Ovary (tissue), 9 donors: ENCODE results near the gene CALML4. TPM values are rescaled to one million over a fixed set of nuclear protein-coding genes. Genes with fewer than 3 reads are reported as not detected.
A peak's percentile ranks its signal among the peaks of the same experiment; 100 is the strongest.

ENCODE experiments used
- DNase-seq, 5 donors: peaks; one replicate each; pipeline ENCODE4 v3.0.0-alpha.2; 2019 to 2020
- H3K27ac ChIP-seq, 2 donors: fragments of 200-600 bp; one replicate each; pipeline versions ENCODE4 v1.5.1 to v1.8.0; 2019 to 2022
- H3K27me3 ChIP-seq: fragments of 200-600 bp; one replicate; pipeline ENCODE4 v1.8.0; 2022
- H3K36me3 ChIP-seq: fragments of 200-600 bp; sonication (generic); one replicate; pipeline ENCODE4 v1.5.1; 2019
- H3K4me1 ChIP-seq: one replicate; pipeline ENCODE4 v1.8.1; 2013; ENCODE audit warnings: mild to moderate bottlenecking, moderate library complexity; ENCODE audit not compliant: insufficient read depth
- H3K4me3 ChIP-seq: fragments of 200-600 bp; sonication (generic); one replicate; pipeline ENCODE4 v1.5.1; 2017
- H3K9me3 ChIP-seq, 2 donors: fragments of 200-600 bp in 1 of 2; sonication (generic) in 1 of 2; one replicate each; pipeline versions ENCODE4 v1.5.1 to v1.8.1; 2013 to 2019; ENCODE audit warnings: mild to moderate bottlenecking in 1 of 2, moderate library complexity in 1 of 2
- EP300 ChIP-seq: sonication (generic); formaldehyde crosslinking; IDR thresholded peaks from one replicate; pipeline ENCODE4 v1.6.1; 2017; ENCODE audit warnings: antibody characterized with exemption
- POLR2A ChIP-seq: fragments of 450-650 bp; IDR thresholded peaks from one replicate; pipeline ENCODE4 v1.6.1; 2017; ENCODE audit warnings: antibody characterized with exemption, mild to moderate bottlenecking, moderate library complexity
- WGBS, 3 donors: extraction: QIAGEN DNeasy Blood & Tissue Kit in 1 of 3; methylation state at CpG; one replicate each; pipeline versions ENCODE4 v1.1.5 to v1.1.7; 2013 to 2017; 5-methylcytosine and 5-hydroxymethylcytosine counted together
- intact Hi-C, 4 donors: fragments of 100-400 bp; cut with DNase I; formaldehyde crosslinking; loops; one replicate each; pipeline versions ENCODE4 v1.11.0 to v1.15.1; 2022 to 2023
- polyA plus RNA-seq, 2 donors: library from polyadenylated mRNA; stranded (reverse); fragments of 200-250 nt in 1 of 2; fragments of 350-450 nt in 1 of 2; fragmentation: Illumina TruSeq in 1 of 2; extraction: RNeasy Lipid Tissue Mini Kit (QIAGEN cat#74804) in 1 of 2; gene quantifications; one replicate each; pipeline ENCODE4 v1.2.3, GENCODE V29; 2013 to 2014
- total RNA-seq, 7 donors: library from RNA; depleted of rRNA in 2 of 7; stranded (reverse); fragments of >200 nt in 2 of 7; fragmentation: NEBNext Ultra II Directional in 3 of 7; extraction: Animal tissue kit (Norgen Biotek cat#: 25700) in 3 of 7; gene quantifications; one replicate each; pipeline versions ENCODE4 v1.1.0 to v1.2.4, GENCODE V29; 2016 to 2023
- TF ChIP-seq, protein P1 (sequence below), 3 donors: fragments of 450-650 bp in 2 of 3; fragments of 200-600 bp in 1 of 3; IDR thresholded peaks; one replicate each; pipeline versions ENCODE4 v1.5.1 to v1.8.0; 2016 to 2022; ENCODE audit warnings: antibody characterized with exemption in 3 of 3, mild to moderate bottlenecking in 1 of 3
- donor health status: DM: no; HTN: no; CAD: no; lungs with moderate emphysema.
- donor health status: DM: no; HTN: no; CAD: no.
- donor health status: Bipolar disorder and iron deficiency.
- donor health status: DM: yes; HTN: yes; CAD: no.
- donor health status: DM: no; HTN: no; CAD: no.
- donor health status: DM: yes; HTN: yes; CAD: no.

Gene CALML4
- total and polyA plus RNA-seq, 9 donors: 2.5 to 9.5 (median 3.2) TPM

DNA sequence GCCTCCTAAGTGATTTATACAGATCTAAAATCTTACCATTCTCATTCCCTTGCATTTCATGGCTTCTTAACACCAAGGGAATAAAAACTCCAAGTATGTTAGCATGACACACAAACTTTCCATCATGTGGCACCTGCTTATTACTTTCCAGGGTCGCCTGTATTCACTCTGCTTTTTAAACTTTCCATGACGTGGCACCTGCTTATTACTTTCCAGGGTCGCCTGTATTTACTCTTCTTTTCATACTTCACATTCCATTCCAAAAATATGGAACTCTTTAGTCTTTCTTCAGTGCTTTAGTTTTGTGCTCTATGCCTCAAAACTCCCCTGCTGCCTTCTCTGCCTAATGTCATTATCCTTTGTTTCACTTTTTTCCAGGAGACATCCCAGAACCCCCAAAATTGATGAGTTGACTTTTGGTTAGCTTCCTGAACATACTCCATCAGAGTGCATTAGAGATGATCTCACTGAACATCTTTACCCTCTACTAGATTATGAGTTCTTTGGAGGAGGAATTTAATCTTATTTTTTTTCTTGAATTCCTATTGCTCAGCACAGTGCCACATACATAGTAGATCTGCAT, 47.0 kb downstream of the CALML4 start:
- TF ChIP-seq POLR2A (no peak), EP300 (no peak)
- TF ChIP-seq, protein P1, sequence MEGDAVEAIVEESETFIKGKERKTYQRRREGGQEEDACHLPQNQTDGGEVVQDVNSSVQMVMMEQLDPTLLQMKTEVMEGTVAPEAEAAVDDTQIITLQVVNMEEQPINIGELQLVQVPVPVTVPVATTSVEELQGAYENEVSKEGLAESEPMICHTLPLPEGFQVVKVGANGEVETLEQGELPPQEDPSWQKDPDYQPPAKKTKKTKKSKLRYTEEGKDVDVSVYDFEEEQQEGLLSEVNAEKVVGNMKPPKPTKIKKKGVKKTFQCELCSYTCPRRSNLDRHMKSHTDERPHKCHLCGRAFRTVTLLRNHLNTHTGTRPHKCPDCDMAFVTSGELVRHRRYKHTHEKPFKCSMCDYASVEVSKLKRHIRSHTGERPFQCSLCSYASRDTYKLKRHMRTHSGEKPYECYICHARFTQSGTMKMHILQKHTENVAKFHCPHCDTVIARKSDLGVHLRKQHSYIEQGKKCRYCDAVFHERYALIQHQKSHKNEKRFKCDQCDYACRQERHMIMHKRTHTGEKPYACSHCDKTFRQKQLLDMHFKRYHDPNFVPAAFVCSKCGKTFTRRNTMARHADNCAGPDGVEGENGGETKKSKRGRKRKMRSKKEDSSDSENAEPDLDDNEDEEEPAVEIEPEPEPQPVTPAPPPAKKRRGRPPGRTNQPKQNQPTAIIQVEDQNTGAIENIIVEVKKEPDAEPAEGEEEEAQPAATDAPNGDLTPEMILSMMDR (IDR thresholded peaks at IDR 0.05): no peak
- Histone ChIP-seq H3K27ac (no peak overlapping the region), H3K36me3 (no peaks in the 10 kb centered on the region)

DNA sequence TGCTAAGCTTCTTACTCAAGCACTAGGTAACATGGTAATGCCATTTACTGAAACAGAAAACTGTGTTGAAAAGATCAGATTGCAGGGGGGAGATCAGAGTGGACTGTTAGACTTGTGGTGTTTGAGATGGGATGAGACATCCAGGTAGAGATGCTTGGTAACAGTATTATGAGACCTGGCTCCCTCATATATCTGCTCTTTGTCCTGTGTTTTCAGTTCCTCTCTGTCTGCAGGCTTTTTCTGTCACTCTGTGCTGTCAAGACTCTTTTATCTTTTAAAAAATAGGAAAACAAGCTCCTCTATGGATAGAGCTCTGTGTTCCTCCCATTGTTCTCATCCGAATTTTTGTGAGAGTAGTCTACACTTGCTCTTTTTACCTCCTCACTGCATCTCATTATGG, 48.1 kb downstream of the CALML4 start:
- DNase-seq: no peak
- 54 to 62% (median 59%) methylated on average over 1 of the region's 1 CpG for WGBS, 3 donors
- intact Hi-C loops: loop anchor here in 2 of 4 donors (5.0 kb wide), 2 partner anchors 285 to 295 kb away; no protein-coding TSS in a partner anchor
- Histone ChIP-seq H3K9me3 (no peaks in the 10 kb centered on the region), H3K4me1 (peaks cover 4% of the 10 kb centered on the region), H3K4me3 (no peak overlapping the region), H3K27ac (no peak overlapping the region), H3K27me3 (no peaks in the 10 kb centered on the region), H3K36me3 (no peaks in the 10 kb centered on the region)
- TF ChIP-seq EP300 (no peak), POLR2A (no peak)
- TF ChIP-seq, protein P1 (IDR thresholded peaks at IDR 0.05): no peak

More for the DNA sequence above, 47.0 kb downstream of the CALML4 start:
- Histone ChIP-seq H3K4me1 (peaks cover 4% of the 10 kb centered on the region), H3K27me3 (no peaks in the 10 kb centered on the region), H3K4me3 (no peak overlapping the region), H3K9me3 (no peaks in the 10 kb centered on the region)
- no peak for DNase-seq
- intact Hi-C loops: loop anchor here in 2 of 4 donors (5.0 kb wide), 2 partner anchors 286 to 296 kb away; no protein-coding TSS in a partner anchor
- 11 to 27% (median 13%) methylated on average over 3 of the region's 3 CpGs for WGBS, 3 donors

DNA sequence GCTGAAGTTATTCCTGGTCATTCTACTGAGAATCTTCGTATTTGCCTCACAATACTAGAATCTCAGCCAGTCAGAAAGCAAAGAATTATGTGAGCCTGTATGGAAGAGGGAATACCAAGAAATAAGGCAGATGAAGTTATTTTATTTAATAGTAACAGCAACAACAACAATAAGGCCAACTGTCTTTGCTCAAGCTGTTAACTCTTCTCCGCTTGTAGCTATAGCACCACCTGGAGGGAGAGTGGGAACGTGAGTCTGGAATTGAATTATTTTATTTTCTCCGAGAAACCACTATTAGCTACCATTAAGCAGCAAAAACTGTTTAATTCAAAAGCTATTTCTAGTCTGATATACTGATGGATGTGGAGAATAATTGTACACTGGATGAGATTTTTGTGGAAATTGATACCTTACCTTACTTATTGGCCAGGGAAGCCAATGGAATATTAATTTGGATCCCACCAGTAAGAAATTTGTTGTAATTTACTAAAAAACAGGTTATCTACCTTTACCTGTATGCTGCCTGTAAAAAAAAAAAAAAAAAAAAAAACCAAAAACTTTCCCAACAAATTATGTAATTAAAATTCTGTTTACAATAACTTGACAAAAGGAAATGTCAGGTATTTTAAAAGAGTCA, 50.1 kb downstream of the CALML4 start:
- H3K9me3 ChIP-seq: no peaks in the 10 kb centered on the region
- intact Hi-C loops: loop anchor here in 3 of 4 donors (2.0 to 5.0 kb wide), 3 partner anchors 283 to 293 kb away; no protein-coding TSS in a partner anchor
- peaks cover 4% of the 10 kb centered on the region for H3K4me1 ChIP-seq
- H3K4me3 ChIP-seq: no peak overlapping the region
- no peaks in the 10 kb centered on the region for H3K27me3 ChIP-seq
- peak in 4 of 5 donors; percentile 35 to 70 (median 52) for DNase-seq
- TF ChIP-seq, protein P1 (IDR thresholded peaks at IDR 0.05): peak; percentile 55 to 88 (median 82)
- no peak for TF ChIP-seq POLR2A
- no peak for TF ChIP-seq EP300
- H3K36me3 ChIP-seq: no peaks in the 10 kb centered on the region
- no peak overlapping the region for H3K27ac ChIP-seq
- WGBS, 3 donors: 10 to 20% (median 17%) methylated on average over 4 of the region's 4 CpGs

DNA sequence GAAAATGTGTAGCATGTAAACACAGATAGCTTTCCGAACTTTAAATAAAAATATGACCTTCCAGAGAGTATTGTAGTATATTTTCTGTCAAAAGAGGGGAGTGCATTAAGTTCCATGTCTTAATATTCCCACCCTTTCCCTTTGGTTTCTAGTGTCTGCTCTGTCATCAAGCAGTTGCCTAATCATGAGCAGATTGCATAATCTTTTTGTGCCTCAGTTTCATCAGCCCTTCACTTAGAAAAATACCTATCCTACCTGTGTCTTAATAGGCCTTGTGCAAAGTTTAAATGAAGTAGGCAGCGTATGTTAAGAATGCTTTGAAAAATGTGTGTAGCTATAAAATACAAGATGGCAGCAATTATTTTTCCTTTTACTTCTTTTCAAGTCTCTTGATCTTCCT, 52.8 kb downstream of the CALML4 start:
- Histone ChIP-seq H3K4me1 (peaks cover 3% of the 10 kb centered on the region), H3K9me3 (no peaks in the 10 kb centered on the region), H3K4me3 (no peak overlapping the region), H3K27ac (no peak overlapping the region), H3K36me3 (no peaks in the 10 kb centered on the region), H3K27me3 (no peaks in the 10 kb centered on the region)
- no peak for TF ChIP-seq POLR2A
- TF ChIP-seq EP300: no peak
- TF ChIP-seq, protein P1 (IDR thresholded peaks at IDR 0.05): no peak
- intact Hi-C loops: loop anchor here in 1 of 4 donors (5.0 kb wide), 1 partner anchor 290 kb away; no protein-coding TSS in a partner anchor
- DNase-seq: no peak
- 94 to 97% (median 96%) methylated on average over 2 of the region's 2 CpGs for whole genome bisulfite sequencing, 3 donors
